A673 (cell line): Measurements from ENCODE around the gene DNAH8.

Source experiments
- CTCF ChIP-seq: fragments of 300-800, 200-600 bp; sonication (generic); conservative IDR thresholded peaks from 2 replicates; pipeline ENCODE4 v1.5.1; 2017; ENCODE audit warnings: low read depth, mild to moderate bottlenecking, antibody characterized with exemption, low read length, moderate library complexity, mixed read lengths
- EZH2 ChIP-seq: fragments of 200-600 bp; sonication (generic); IDR thresholded peaks from 2 replicates; pipeline ENCODE4 v1.6.1; 2017; ENCODE audit warnings: borderline replicate concordance, low read depth, mild to moderate bottlenecking, mixed read lengths, antibody characterized with exemption, low read length; ENCODE audit not compliant: poor library complexity, severe bottlenecking

- TF ChIP-seq CTCF, result no peak
- TF ChIP-seq EZH2, result no peak
Measured at GRCh38 chr6:39073471-39074355, 358.6 kb downstream of the DNAH8 start.
